Stimulated activated CD8-positive, alpha-beta memory T cell treated with anti-CD3 and anti-CD28 coated beads, Interleukin-7, amount 100 ng/mL, for 1 hour (primary cell): ENCODE results near the gene SSBP4.

Experiments
- DNase-seq, 2 donors: peaks; one replicate each; pipeline ENCODE4 v3.0.0-alpha.2; 2020; ENCODE audit warnings: low read depth in 2 of 2

The SSBP4 gene

DNA sequence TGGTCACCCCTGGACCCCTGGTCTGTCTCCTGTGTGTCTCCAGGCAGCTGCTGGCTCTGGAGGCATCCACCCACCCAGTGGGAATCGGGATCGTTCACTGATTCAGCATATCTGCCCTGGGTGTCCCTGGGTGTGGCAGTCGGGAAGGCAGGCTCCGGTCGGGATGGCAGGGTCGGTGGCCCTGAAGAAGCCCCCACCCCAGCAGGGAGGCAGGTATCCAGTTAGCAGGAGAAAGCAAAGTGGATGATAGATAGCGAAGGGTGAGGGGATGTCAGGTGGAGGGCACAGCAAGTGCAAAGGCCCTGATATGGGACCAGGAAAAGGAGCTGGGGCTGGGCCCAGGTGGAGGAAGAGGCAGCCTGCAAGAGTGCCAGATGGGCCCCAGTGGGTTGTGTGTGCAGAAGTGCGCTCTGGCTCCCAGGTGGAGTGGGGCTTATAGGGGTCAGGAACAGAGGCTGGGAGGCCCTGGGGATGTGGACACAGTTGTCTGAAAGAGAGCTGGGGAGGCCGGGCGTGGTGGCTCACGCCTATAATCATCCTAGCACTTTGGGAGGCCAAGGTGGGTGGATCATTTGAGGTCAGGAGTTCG is 2.3 kb downstream of the SSBP4 start:
- no peak for DNase-seq

DNA sequence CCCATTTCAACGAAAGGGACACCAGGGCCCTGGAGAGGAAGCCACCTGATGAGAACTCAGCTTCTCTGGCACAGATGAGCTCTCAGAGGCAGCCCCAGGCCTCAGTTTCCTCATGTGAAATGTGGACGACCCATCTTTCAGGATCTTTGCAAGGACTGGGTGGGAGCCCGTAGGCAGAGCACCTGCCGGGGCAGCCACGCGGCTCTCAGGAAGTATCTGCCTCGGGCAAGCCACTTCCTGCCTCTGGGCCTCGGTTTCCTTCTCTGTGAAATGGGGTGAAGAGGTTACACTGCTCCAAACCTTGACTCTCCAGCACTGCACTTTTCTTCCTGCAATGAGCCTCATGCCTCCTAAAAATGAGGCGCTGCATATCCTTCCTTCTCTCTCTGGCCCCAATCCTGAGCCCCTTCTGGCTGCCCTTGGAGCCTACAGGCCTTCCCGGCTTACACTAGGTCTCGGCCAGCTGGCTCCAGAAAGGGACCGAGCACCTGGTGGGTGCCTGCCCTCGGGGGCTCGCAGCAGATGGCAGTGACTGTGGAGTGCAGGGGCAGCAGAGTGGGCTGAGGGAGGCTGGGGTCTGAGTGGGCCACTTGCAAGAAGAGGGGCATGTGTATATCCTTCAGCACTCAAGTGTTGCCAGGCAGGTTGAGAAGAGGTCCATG is 3.5 kb downstream of the SSBP4 start:
- no peak for DNase-seq

DNA sequence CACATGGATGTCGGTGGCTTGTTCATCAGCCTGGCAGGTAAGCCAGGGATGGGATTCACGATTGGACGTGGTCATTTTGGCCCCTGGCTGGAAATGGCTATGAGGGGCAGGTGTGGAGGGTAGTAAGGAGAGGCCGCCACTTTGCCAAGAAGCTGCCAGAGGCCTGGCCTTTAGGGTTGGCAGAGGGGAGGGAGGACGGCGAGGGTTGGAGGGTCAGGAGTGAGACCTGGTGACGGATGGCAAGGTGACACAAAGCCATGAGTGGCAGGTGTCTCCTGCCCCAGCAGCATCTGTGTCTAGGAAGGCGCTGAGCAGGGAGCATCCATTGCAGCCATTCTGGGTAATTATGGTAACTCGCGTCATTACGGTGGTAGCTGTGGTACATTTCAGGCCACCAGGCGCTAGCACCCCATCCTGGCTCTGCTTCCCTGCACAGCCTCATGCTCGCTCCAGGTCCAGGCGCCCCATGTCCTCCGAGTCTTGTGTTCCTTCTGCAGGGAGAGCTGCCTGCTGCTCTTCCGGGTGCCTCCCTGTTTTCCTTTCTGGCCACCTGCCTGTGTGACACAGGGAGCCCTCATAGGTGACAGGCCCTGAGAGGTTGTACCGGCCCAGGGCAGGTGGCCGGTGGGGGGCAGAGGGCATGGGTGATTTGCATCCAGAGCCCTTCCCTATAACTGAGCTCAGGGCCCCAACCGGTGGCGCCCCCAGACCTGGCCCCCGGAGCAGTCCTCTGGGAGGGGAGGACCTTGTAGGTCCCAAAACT is 4.2 kb downstream of the SSBP4 start:
- no peak for DNase-seq

- DNase-seq = no peak
Observed at GRCh38 chr19:18424122-18424889, 5.1 kb downstream of the SSBP4 start.

DNA sequence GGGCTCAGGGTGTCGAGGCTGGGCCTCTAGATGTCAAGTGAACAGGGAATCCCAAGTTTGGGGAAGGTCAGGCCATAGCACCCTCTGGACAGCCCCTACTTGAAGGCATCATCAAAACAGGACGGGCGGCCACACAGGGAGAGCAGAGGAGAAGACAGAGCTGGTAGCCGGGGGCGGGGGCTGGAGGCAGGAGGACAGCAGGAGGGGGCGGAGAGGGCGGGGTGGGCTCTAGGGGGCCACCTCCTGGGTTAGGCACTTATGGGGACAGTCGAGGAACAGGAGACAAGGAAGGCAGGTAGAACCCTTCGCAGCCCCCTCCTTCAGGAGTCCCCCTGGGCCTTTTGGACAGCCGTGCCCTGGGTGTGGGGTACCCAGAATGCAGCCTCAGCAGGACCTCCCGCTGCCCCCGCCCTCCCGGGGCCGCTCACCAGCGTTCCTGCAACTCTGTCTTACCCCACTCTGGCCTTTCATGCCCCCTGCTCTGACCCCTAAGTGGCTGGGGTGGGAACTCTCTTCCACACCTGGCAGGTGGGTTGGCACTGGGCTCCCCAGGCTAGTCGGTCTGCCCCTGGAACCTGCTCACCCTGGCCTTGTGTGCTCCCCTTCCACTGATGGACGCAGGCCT is 5.8 kb downstream of the SSBP4 start:
- DNase-seq = no peak

- DNase-seq = no peak
Observed at GRCh38 chr19:18425515-18426415, 6.6 kb downstream of the SSBP4 start.

- no peak for DNase-seq
Observed at GRCh38 chr19:18426416-18426767, 7.2 kb downstream of the SSBP4 start.

DNA sequence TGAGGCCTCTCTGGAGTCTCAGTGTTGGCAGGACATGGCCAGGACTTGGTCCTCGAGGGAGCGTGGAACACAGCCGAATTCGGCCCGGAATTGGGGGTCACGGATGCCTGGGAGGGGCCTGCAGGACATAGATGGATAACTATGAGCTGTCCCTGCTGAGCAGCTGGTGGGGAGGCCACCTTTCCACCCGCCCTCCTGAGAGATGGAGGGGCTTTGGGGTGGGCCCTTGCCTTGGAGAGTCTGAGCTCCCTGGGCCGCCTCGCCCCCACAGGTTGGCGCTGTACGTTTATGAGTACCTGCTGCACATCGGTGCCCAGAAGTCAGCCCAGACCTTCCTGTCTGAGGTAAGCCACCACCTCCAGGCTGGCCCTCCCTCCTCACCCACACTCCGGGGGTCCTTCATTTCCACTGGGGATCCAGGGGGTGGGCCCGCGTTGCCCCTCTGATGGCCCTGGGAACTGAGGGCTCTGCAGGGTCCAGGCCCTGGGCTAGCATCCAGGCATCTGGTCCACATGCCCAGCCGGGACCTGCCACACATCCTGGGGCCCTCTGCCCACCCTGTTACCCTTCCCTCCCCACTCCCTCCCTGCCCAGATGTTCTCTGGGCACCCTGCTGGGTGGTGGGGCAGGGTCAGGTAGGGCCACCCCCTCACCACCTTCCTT is 8.0 kb downstream of the SSBP4 start:
- DNase-seq = no peak

- DNase-seq = no peak
Observed at GRCh38 chr19:18427743-18428113, 8.5 kb downstream of the SSBP4 start.

- no peak for DNase-seq
Observed at GRCh38 chr19:18428173-18428786, 9.1 kb downstream of the SSBP4 start.

GRCh38 chr19:18428787-18429674 is 9.8 kb downstream of the SSBP4 start:
- peak; percentile 70 for DNase-seq

DNA sequence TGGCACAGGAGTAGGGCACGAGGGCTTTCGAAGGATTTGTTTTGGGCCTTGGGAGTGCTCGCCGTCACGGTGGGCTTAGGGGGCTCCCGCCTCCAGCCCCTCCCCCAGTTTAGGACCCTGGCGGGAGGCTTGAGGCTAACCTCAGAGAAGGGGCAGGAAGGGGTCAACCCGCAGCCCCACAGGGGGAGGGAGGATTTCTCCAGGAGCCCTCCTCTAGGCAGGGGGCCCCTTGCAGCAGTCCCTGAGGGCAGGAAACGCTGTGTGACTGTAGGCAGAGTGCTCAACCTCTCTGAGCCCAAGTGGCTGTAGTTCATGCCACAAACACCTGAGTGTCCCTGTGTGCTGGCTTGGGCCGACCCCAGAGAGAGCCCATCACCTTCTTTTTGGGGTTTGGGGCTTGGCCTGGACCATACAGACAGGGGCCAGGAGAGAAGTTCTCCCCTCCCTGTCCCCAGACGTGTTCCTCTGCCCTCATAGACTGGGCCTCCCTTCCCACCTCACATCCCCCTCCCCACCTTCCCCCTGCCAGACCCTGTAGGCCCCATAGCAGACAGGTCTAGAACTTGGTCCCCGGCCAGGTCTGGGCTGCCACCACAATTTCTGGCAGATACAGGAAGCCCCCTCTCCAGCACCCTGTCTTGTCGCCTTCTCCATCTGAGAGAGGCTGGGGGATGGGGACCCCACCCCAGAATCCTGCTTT is 10.7 kb downstream of the SSBP4 start:
- no peak for DNase-seq

- no peak for DNase-seq
Observed at GRCh38 chr19:18430417-18431144, 11.4 kb downstream of the SSBP4 start.

- no peak for DNase-seq
Observed at GRCh38 chr19:18431351-18432197, 12.4 kb downstream of the SSBP4 start.

DNA sequence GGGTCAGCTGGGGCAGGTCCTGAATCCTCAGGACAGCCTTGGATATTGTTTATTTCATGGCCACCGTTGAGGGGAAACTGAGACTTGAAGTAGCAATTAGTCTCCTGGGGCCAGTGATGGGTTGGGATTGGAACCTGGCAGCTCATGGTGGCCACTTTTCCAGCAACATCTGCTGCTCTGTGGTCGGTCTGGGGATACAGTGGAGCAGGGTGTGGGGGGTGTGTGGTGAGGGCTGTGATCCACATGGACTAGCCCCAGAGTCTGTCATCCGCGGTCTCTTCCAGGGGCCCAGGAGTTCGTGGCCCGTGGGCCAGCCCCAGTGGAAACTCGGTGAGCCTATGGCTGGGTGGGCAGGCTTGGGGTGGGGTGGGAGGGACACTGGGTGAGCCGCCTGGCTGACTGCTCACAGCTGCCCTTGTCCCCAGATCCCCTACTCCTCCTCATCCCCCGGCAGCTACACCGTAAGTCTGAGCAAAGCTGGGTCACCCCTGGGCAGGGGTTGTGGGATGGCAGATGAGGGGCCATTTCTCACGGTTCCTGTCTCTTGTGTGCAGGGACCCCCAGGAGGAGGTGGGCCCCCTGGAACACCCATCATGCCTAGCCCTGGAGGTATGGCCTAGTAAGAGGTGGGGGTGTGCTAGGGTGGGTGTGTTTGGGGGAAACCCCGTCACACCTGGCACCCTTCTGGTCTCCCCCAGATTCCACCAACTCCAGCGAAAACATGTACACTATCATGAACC is 13.2 kb downstream of the SSBP4 start:
- DNase-seq = no peak
